HepG2 (cell line): ENCODE results near the gene FAM43A. TPM values are rescaled to one million over a fixed set of nuclear protein-coding genes. Genes with fewer than 3 reads are reported as not detected.
A peak's percentile ranks its signal among the peaks of the same experiment; 100 is the strongest.

ENCODE experiments used
- ATF3 ChIP-seq: sonication (generic); formaldehyde crosslinking; IDR thresholded peaks from 2 replicates; pipeline ENCODE4 v1.4.0; 2020; ENCODE audit warnings: missing genetic modification reagents
- CENPT ChIP-seq: sonication (generic); formaldehyde crosslinking; IDR thresholded peaks from 2 replicates; pipeline ENCODE4 v1.8.0; 2022; ENCODE audit warnings: low read depth, mild to moderate bottlenecking, moderate library complexity, missing genetic modification reagents
- CSRNP2 ChIP-seq: sonication (generic); formaldehyde crosslinking; conservative IDR thresholded peaks from 2 replicates; pipeline ENCODE4 v1.8.0; 2022; ENCODE audit warnings: low read depth, missing genetic modification reagents
- HOXA3 ChIP-seq: sonication (generic); formaldehyde crosslinking; IDR thresholded peaks from 2 replicates; pipeline ENCODE4 v1.5.0; 2020; ENCODE audit warnings: missing genetic modification reagents
- ISL2 ChIP-seq: sonication (generic); formaldehyde crosslinking; IDR thresholded peaks from 2 replicates; pipeline ENCODE4 v1.5.0; 2020; ENCODE audit warnings: missing genetic modification reagents
- JDP2 ChIP-seq: sonication (generic); formaldehyde crosslinking; IDR thresholded peaks from 2 replicates; pipeline ENCODE4 v1.8.1; 2022; ENCODE audit warnings: missing genetic modification reagents, borderline replicate concordance
- JUND ChIP-seq: sonication (generic); formaldehyde crosslinking; IDR thresholded peaks from 2 replicates; pipeline ENCODE4 v1.8.0; 2022; ENCODE audit warnings: mild to moderate bottlenecking, missing genetic modification reagents
- KAT8 ChIP-seq: IDR thresholded peaks from 2 replicates; pipeline ENCODE4 v1.6.1; 2016; ENCODE audit warnings: missing genetic modification reagents, missing compliant biosample characterization
- MAFK ChIP-seq, 2 experiments: IDR thresholded peaks in 1 of 2; conservative IDR thresholded peaks in 1 of 2; 2 replicates each; pipeline ENCODE4 v1.6.1; 2011; ENCODE audit warnings: improper control_type of control experiment in 2 of 2, low read length in 2 of 2
- MTA1 ChIP-seq: sonication (generic); formaldehyde crosslinking; IDR thresholded peaks from 2 replicates; pipeline ENCODE4 v1.4.0; 2020; ENCODE audit warnings: missing genetic modification reagents, mild to moderate bottlenecking, borderline replicate concordance
- NCOA1 ChIP-seq: sonication (generic); formaldehyde crosslinking; IDR thresholded peaks from 2 replicates; pipeline ENCODE4 v1.9.0; 2021; ENCODE audit warnings: missing genetic modification reagents
- REXO4 ChIP-seq: sonication (generic); formaldehyde crosslinking; IDR thresholded peaks from 2 replicates; pipeline ENCODE4 v1.8.0; 2022; ENCODE audit warnings: missing genetic modification reagents, mild to moderate bottlenecking, borderline replicate concordance
- SAP130 ChIP-seq: IDR thresholded peaks from 2 replicates; pipeline ENCODE4 v1.6.1; 2016; ENCODE audit warnings: low read depth
- SP1 ChIP-seq, 2 experiments: fragments of 450-650 bp in 1 of 2; sonication (generic) in 1 of 2; formaldehyde crosslinking in 1 of 2; IDR thresholded peaks; 2 replicates each; pipeline versions ENCODE4 v1.4.0 to v1.6.1; 2016 to 2020; ENCODE audit warnings: missing genetic modification reagents in 1 of 2
- SRSF1 ChIP-seq: fragments of 200-400 bp; formaldehyde crosslinking; optimal IDR thresholded peaks from 2 replicates; pipeline ENCODE3; 2017; ENCODE audit warnings: mild to moderate bottlenecking, low read depth, low read length, moderate library complexity
- TCF7L2 ChIP-seq: IDR thresholded peaks from 2 replicates; pipeline ENCODE4 v1.6.1; 2011; ENCODE audit warnings: mild to moderate bottlenecking, low read depth, low read length, moderate library complexity
- THAP9 ChIP-seq: sonication (generic); formaldehyde crosslinking; IDR thresholded peaks from 2 replicates; pipeline ENCODE4; 2020; ENCODE audit warnings: missing genetic modification reagents, mild to moderate bottlenecking, borderline replicate concordance
- ZBTB1 ChIP-seq: sonication (generic); formaldehyde crosslinking; IDR thresholded peaks from 2 replicates; pipeline ENCODE4 v1.4.0; 2020; ENCODE audit warnings: missing genetic modification reagents, borderline replicate concordance
- ZBTB10 ChIP-seq: sonication (generic); formaldehyde crosslinking; IDR thresholded peaks from 2 replicates; pipeline ENCODE4 v1.4.0; 2020; ENCODE audit warnings: missing genetic modification reagents, borderline replicate concordance
- ZNF441 ChIP-seq: sonication (generic); formaldehyde crosslinking; IDR thresholded peaks from 2 replicates; pipeline ENCODE4 v1.7.0; 2021; ENCODE audit warnings: missing genetic modification reagents, borderline replicate concordance
- ZNF549 ChIP-seq: sonication (generic); formaldehyde crosslinking; IDR thresholded peaks from 2 replicates; pipeline ENCODE4 v1.5.0; 2020; ENCODE audit warnings: missing genetic modification reagents
- ZNF597 ChIP-seq: sonication (generic); formaldehyde crosslinking; IDR thresholded peaks from 2 replicates; pipeline ENCODE4 v1.5.0; 2020; ENCODE audit warnings: missing genetic modification reagents
- polyA plus RNA-seq, 8 experiments: library from polyadenylated mRNA; depleted of rRNA in 3 of 8; stranded (reverse) in 7 of 8; unstranded in 1 of 8; fragments of >200 nt; fragmentation: Illumina TruSeq in 4 of 8; extraction: Trizol in 4 of 8; gene quantifications; 2 replicates each; pipeline versions ENCODE4 v1.2.1 to v1.2.3, GENCODE V29; 2011 to 2016; ENCODE audit warnings: low read depth in 4 of 8, missing spikeins in 1 of 8, mixed read lengths in 1 of 8; ENCODE audit not compliant: insufficient read depth in 1 of 8
- total RNA-seq, 5 experiments: library from RNA; depleted of rRNA; stranded (reverse); fragments of >200 nt; fragmentation: Illumina TruSeq; extraction: Trizol; gene quantifications; 2 replicates each; pipeline ENCODE4 v1.2.3, GENCODE V29; 2016; ENCODE audit warnings: low read depth in 1 of 5

FAM43A gene
- total and polyA plus RNA-seq, 2 of the 13 experiments (the other 11 are each of a cell fraction or from before 2014, with no cell fraction given) = 0.91 to 1.8 TPM

- TF ChIP-seq THAP9 (CRISPR knock-in tag) = peak; percentile 31; the same call in 1 of the 2 replicates
- no peak for TF ChIP-seq REXO4 (CRISPR knock-in tag)
- TF ChIP-seq ZBTB10 = no peak
- TF ChIP-seq CSRNP2 (CRISPR knock-in tag) = no peak
- TF ChIP-seq ATF3 (CRISPR knock-in tag) = no peak
- no peak for TF ChIP-seq ZNF441
- no peak for TF ChIP-seq HOXA3
- no peak for TF ChIP-seq SRSF1
- TF ChIP-seq TCF7L2 = no peak
- no peak for TF ChIP-seq CENPT (CRISPR knock-in tag)
- TF ChIP-seq ZNF549 = no peak
- peak; percentile 58; the same call in 1 of the 2 replicates for TF ChIP-seq SAP130 (CRISPR knock-in tag)
- no peak for TF ChIP-seq MTA1 (CRISPR knock-in tag)
- TF ChIP-seq ZBTB1 (CRISPR knock-in tag) = no peak
- TF ChIP-seq NCOA1 (CRISPR knock-in tag) = no peak
- TF ChIP-seq JUND (CRISPR knock-in tag) = peak; percentile 27; the same call in 1 of the 2 replicates
- no peak for TF ChIP-seq MAFK (conservative IDR thresholded peaks at IDR 0.05 in 1 of 2, IDR thresholded peaks at IDR 0.05 in 1 of 2; ENCODE audit: low read length in 2 of 2)
- no peak for TF ChIP-seq JDP2
- TF ChIP-seq ZNF597 = no peak
- TF ChIP-seq ISL2 = peak; percentile 38; the same call in 1 of the 2 replicates
- no peak for TF ChIP-seq SP1 (IDR thresholded peaks at IDR 0.05)
- no peak for TF ChIP-seq SP1 (CRISPR knock-in tag; IDR thresholded peaks at IDR 0.05)
- TF ChIP-seq KAT8 = peak; percentile 38; the same call in 1 of the 2 replicates
These were observed 2.9 kb upstream of the FAM43A start (continued) for GRCh38 chr3:194682694-194683310.
